Right lobe of liver (tissue), 4 donors: Measurements from ENCODE around the gene STX4.

Experiments used
- CTCF ChIP-seq, 4 donors: fragments of 200-600 bp in 3 of 4; fragments of 450-650 bp in 1 of 4; IDR thresholded peaks; one replicate each; pipeline versions ENCODE4 v1.5.1 to v1.8.0; 2016 to 2022; ENCODE audit warnings: antibody characterized with exemption in 4 of 4, mild to moderate bottlenecking in 2 of 4
- POLR2A ChIP-seq: fragments of 450-650 bp; IDR thresholded peaks from one replicate; pipeline ENCODE4 v1.6.1; 2017; ENCODE audit warnings: antibody characterized with exemption, mild to moderate bottlenecking
- donor health status: DM: no; HTN: no; CAD: no.
- donor health status: DM: no; HTN: no; CAD: no.
- donor health status: DM: no; HTN: yes; CAD: no.

GRCh38 chr16:31063843-31064611, 30.7 kb downstream of the STX4 start:
- TF ChIP-seq CTCF (IDR thresholded peaks at IDR 0.05) (no peak), POLR2A (no peak)
